Measurements from ENCODE around the gene CRISP3.
"Not testable (repeated sequence)": the region's sequence is repeated elsewhere in the genome, so short reads cannot be mapped to it uniquely, and the experiment has no call there.

CRISP3 gene

DNA sequence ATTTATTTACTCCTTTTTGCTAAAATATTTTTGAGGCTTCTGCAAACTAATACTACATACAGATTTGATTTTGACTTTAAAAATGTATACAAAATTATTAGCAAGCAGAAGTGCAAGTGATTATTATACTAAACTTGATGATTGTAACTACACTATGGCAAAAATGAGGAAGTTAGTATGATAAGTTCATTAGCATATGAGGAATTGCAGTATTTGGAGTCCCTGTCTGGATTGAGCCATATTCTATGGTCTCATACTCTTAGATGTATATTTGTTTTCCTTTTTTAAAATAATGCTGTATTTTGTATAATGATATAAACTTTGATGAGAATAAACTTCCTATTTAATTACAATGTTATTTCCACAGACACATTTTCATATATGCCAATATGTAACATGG lies 13.9 kb downstream of the CRISP3 start:
- peaks cover 9% of the 10 kb centered on the region for H3K4me1 ChIP-seq (ENCODE audit: low read depth, poor library complexity, severe bottlenecking)

DNA sequence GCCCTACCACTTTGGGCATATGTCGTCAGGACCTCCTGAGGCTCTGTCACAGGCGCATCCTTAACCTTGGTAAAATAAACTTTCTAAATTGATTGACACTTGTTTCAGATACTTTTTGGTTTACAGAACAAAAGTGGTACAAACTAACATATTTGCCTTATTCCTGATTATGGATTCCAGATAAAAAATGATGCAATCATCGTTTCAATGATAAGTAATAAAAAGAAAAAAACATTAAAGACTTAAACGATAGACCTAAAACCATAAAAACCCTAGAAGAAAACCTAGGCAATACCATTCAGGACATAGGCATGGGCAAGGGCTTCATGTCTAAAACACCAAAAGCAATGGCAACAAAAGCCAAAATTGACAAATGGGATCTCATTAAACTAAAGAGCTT lies 20.3 kb downstream of the CRISP3 start:
- not testable (repeated sequence) for H3K36me3 ChIP-seq (ENCODE audit: insufficient read depth); H3K79me2 ChIP-seq (ENCODE audit: insufficient read depth, low read depth); H3K27me3 ChIP-seq (ENCODE audit: insufficient read depth, low read depth); H4K20me1 ChIP-seq (ENCODE audit: insufficient read depth); H2AFZ ChIP-seq (ENCODE audit: low read depth); H3K4me3 ChIP-seq (IDR thresholded peaks at IDR 0.05; ENCODE audit: insufficient read depth, low read depth, low read length); H3K4me1 ChIP-seq (ENCODE audit: low read depth, poor library complexity, severe bottlenecking); H3K9ac ChIP-seq; H3K27ac ChIP-seq; H3K4me2 ChIP-seq

More for the DNA sequence above, 13.9 kb downstream of the CRISP3 start:
- Histone ChIP-seq H3K4me2 (no peak overlapping the region), H2AFZ (ENCODE audit: low read depth) (no peak overlapping the region), H3K27me3 (ENCODE audit: insufficient read depth, low read depth) (no peaks in the 10 kb centered on the region), H3K36me3 (ENCODE audit: insufficient read depth) (no peaks in the 10 kb centered on the region), H4K20me1 (ENCODE audit: insufficient read depth) (no peaks in the 10 kb centered on the region), H3K79me2 (ENCODE audit: insufficient read depth, low read depth) (no peaks in the 10 kb centered on the region), H3K27ac (no peak overlapping the region), H3K4me3 (IDR thresholded peaks at IDR 0.05; ENCODE audit: insufficient read depth, low read depth, low read length) (no peak overlapping the region), H3K9ac (no peak overlapping the region)
- TF ChIP-seq, protein P1, sequence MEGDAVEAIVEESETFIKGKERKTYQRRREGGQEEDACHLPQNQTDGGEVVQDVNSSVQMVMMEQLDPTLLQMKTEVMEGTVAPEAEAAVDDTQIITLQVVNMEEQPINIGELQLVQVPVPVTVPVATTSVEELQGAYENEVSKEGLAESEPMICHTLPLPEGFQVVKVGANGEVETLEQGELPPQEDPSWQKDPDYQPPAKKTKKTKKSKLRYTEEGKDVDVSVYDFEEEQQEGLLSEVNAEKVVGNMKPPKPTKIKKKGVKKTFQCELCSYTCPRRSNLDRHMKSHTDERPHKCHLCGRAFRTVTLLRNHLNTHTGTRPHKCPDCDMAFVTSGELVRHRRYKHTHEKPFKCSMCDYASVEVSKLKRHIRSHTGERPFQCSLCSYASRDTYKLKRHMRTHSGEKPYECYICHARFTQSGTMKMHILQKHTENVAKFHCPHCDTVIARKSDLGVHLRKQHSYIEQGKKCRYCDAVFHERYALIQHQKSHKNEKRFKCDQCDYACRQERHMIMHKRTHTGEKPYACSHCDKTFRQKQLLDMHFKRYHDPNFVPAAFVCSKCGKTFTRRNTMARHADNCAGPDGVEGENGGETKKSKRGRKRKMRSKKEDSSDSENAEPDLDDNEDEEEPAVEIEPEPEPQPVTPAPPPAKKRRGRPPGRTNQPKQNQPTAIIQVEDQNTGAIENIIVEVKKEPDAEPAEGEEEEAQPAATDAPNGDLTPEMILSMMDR (conservative IDR thresholded peaks at IDR 0.05; ENCODE audit: low read depth, low read length) = no peak

DNA sequence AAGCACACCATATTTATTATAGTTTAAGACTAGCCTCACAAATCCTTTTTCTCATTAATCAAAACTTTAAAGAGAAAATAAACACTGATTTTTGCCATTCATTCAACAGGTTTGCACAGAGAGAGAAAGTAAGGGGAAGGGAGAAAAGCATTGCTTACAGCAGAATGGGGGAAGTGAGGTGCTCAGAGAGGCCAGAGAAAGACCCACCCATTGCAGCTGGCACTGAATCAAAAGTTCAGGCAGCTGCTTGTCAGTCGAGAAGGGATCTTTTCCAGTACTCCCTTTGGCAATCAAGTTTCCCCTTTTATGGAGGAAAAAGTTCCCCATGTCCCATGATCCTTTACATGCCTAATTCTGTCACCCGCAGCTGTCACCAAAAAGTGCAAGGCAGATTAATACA lies 22.9 kb downstream of the CRISP3 start:
- no peaks in the 10 kb centered on the region for H3K36me3 ChIP-seq (ENCODE audit: insufficient read depth)
- H2AFZ ChIP-seq (ENCODE audit: low read depth) = no peak overlapping the region
- no peaks in the 10 kb centered on the region for H3K4me1 ChIP-seq (ENCODE audit: low read depth, poor library complexity, severe bottlenecking)
- H4K20me1 ChIP-seq (ENCODE audit: insufficient read depth) = no peaks in the 10 kb centered on the region
- H3K4me2 ChIP-seq = no peak overlapping the region
- no peak overlapping the region for H3K9ac ChIP-seq
- H3K27ac ChIP-seq = no peak overlapping the region
- TF ChIP-seq, protein P1 (conservative IDR thresholded peaks at IDR 0.05; ENCODE audit: low read depth, low read length) = no peak
- no peaks in the 10 kb centered on the region for H3K79me2 ChIP-seq (ENCODE audit: insufficient read depth, low read depth)
- H3K27me3 ChIP-seq (ENCODE audit: insufficient read depth, low read depth) = no peaks in the 10 kb centered on the region
- no peak overlapping the region for H3K4me3 ChIP-seq (IDR thresholded peaks at IDR 0.05; ENCODE audit: insufficient read depth, low read depth, low read length)

DNA sequence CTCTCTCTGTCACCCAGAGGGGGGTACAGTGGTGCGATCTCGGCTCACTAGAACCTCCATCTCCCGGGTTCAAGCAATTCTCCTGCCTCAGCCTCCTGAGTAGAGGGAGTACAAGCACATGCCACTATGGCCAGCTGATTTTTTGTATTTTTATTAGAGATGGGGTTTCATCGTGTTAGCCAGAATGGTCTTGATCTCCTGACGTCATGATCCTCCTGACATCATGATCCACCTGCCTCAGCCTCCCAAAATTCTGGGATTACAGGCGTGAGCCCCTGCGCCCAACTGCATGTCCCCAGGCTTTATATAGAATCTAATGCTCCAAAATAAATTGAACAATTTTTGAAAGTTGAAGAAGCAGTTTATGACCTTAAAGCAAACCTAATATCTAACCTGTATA lies 23.8 kb downstream of the CRISP3 start:
- Histone ChIP-seq H3K79me2 (ENCODE audit: insufficient read depth, low read depth) (no peaks in the 10 kb centered on the region), H3K9ac (no peak overlapping the region), H2AFZ (ENCODE audit: low read depth) (no peak overlapping the region), H3K27ac (no peak overlapping the region), H3K27me3 (ENCODE audit: insufficient read depth, low read depth) (no peaks in the 10 kb centered on the region), H3K4me2 (no peak overlapping the region), H3K4me3 (IDR thresholded peaks at IDR 0.05; ENCODE audit: insufficient read depth, low read depth, low read length) (no peak overlapping the region), H3K36me3 (ENCODE audit: insufficient read depth) (no peaks in the 10 kb centered on the region), H3K4me1 (ENCODE audit: low read depth, poor library complexity, severe bottlenecking) (no peaks in the 10 kb centered on the region), H4K20me1 (ENCODE audit: insufficient read depth) (no peaks in the 10 kb centered on the region)
- TF ChIP-seq, protein P1 (conservative IDR thresholded peaks at IDR 0.05; ENCODE audit: low read depth, low read length) = no peak

DNA sequence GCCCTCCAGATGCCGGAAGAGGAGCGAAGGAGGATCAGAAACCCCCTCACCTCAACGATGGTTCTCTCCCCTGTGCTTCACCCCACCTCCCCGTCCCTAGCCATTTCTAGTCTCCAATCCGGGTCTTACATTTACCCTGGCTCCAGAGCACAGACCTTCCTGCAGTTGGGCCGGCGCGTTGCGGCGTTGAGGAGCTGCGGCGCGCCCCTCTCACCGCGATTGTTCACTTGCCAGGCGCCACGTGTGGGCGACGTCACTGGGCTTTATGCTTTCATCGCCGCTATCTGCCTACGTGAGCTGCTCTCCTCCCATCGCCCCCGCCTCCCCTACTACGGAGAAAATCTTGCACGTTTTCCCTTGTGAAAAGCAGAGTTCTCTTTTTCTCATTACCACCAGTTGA lies 30.8 kb downstream of the CRISP3 start, which contains the start of gene CRISP2:
Gene CRISP2, minus strand, starts transcription at position 198 of the 400 bp plus-strand sequence. CDS start 4,347 bp downstream, outside the sequence.
- H2AFZ ChIP-seq (ENCODE audit: low read depth) = no peak within 1 kb of the TSS

More for the DNA sequence above, 30.8 kb downstream of the CRISP3 start, which contains the start of gene CRISP2:
- Histone ChIP-seq H3K27ac (no peak within 1 kb of the TSS), H3K4me1 (ENCODE audit: low read depth, poor library complexity, severe bottlenecking) (no peaks in the 10 kb centered on the region), H3K36me3 (ENCODE audit: insufficient read depth) (no peaks in the 10 kb centered on the region), H3K27me3 (ENCODE audit: insufficient read depth, low read depth) (no peaks in the 10 kb centered on the region), H3K79me2 (ENCODE audit: insufficient read depth, low read depth) (no peaks in the 10 kb centered on the region), H3K4me3 (IDR thresholded peaks at IDR 0.05; ENCODE audit: insufficient read depth, low read depth, low read length) (no peak within 1 kb of the TSS), H3K9ac (no peak within 1 kb of the TSS), H3K4me2 (no peak within 1 kb of the TSS), H4K20me1 (ENCODE audit: insufficient read depth) (no peaks in the 10 kb centered on the region)
- TF ChIP-seq, protein P1 (conservative IDR thresholded peaks at IDR 0.05; ENCODE audit: low read depth, low read length) = no peak

All from KMS-11 (cell line).